C4-2B (cell line): ENCODE results near the gene DTNA.

Experiments
- ZFX ChIP-seq: fragments of 450-650 bp; IDR thresholded peaks from 2 replicates; pipeline ENCODE4 v1.6.1; 2017
- TF ChIP-seq, protein P1 (sequence below): fragments of 450-650 bp; conservative IDR thresholded peaks from 2 replicates; pipeline ENCODE4 v1.5.1; 2017; ENCODE audit warnings: mild to moderate bottlenecking

DNA sequence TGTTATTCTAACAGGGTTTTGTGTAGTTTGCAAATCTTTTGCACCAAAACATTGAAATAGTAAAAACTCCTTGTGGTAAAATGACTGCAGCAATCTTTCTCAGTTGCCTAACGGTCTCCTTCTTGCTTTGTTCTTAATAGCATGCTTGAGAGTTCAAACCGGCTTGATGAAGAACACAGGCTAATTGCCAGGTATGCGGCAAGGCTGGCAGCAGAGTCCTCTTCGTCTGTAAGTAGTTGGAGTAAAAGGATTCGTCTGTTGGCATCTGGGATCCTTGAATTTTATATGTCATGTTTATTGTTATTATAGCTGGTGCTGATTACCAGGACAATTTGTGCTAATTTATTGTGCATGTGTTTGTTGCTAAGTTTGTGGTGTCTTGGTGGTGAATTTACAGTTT lies 138.1 kb downstream of the DTNA start:
- TF ChIP-seq, protein P1, sequence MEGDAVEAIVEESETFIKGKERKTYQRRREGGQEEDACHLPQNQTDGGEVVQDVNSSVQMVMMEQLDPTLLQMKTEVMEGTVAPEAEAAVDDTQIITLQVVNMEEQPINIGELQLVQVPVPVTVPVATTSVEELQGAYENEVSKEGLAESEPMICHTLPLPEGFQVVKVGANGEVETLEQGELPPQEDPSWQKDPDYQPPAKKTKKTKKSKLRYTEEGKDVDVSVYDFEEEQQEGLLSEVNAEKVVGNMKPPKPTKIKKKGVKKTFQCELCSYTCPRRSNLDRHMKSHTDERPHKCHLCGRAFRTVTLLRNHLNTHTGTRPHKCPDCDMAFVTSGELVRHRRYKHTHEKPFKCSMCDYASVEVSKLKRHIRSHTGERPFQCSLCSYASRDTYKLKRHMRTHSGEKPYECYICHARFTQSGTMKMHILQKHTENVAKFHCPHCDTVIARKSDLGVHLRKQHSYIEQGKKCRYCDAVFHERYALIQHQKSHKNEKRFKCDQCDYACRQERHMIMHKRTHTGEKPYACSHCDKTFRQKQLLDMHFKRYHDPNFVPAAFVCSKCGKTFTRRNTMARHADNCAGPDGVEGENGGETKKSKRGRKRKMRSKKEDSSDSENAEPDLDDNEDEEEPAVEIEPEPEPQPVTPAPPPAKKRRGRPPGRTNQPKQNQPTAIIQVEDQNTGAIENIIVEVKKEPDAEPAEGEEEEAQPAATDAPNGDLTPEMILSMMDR = no peak
- no peak for TF ChIP-seq ZFX
